ENCODE measurements around the gene KCNQ5.

- TF ChIP-seq CTCF (IDR thresholded peaks at IDR 0.05) (no peak), EP300 (IDR thresholded peaks at IDR 0.05) (no peak)
Measured at GRCh38 chr6:72776456-72776855, 154.6 kb downstream of the KCNQ5 start.
